ENCODE data around the gene GPR152. TPM values are rescaled to one million over a fixed set of nuclear protein-coding genes. Genes with fewer than 3 reads are reported as not detected.

The GPR152 gene
- total RNA-seq, 1 donor from 2014 or later, result not detected

GRCh38 chr11:67464411-67465188 lies 12.1 kb upstream of the GPR152 start:
- H3K9me3 ChIP-seq, result no peaks in the 10 kb centered on the region
- peak overlapping the region; percentile 87 for H3K27ac ChIP-seq
- peak overlapping the region; percentile 48 to 49 for H3K4me3 ChIP-seq
- H3K4me1 ChIP-seq, result peaks cover 52% of the 10 kb centered on the region
- H3K27me3 ChIP-seq, result no peaks in the 10 kb centered on the region
- DNase-seq (ENCODE audit: extremely low spot score in 2 of 2), result no peak
- intact Hi-C loops (cut with DNase I), result loop anchor here (5.0 to 10.0 kb wide), 2 partner anchors 42 to 60 kb away; partner anchors contain the start of genes PPP1CA and TBC1D10C
- peak in 1 of 2 donors; percentile 62 for TF ChIP-seq POLR2AphosphoS5 (IDR thresholded peaks at IDR 0.05; ENCODE audit: insufficient read depth in 1 of 2, low read depth in 1 of 2)
- TF ChIP-seq CTCF (IDR thresholded peaks at IDR 0.05), result no peak
- no peaks in the 10 kb centered on the region for H3K36me3 ChIP-seq

GRCh38 chr11:67463680-67464410 lies 11.3 kb upstream of the GPR152 start:
- no peak for DNase-seq (ENCODE audit: extremely low spot score in 2 of 2)
- intact Hi-C loops (cut with DNase I), result loop anchor here (10.0 kb wide), 1 partner anchor 59 kb away; the partner anchor contains the start of genes PPP1CA and TBC1D10C
- H3K4me1 ChIP-seq, result peaks cover 49% of the 10 kb centered on the region

GRCh38 chr11:67463186-67463585 lies 10.7 kb upstream of the GPR152 start:
- Histone ChIP-seq H3K27me3 (no peaks in the 10 kb centered on the region), H3K36me3 (no peaks in the 10 kb centered on the region), H3K27ac (peak overlapping the region; percentile 87), H3K4me3 (no peak overlapping the region), H3K4me1 (peaks cover 45% of the 10 kb centered on the region), H3K9me3 (no peaks in the 10 kb centered on the region)
- no peak for TF ChIP-seq POLR2AphosphoS5 (IDR thresholded peaks at IDR 0.05; ENCODE audit: insufficient read depth in 1 of 2, low read depth in 1 of 2)
- TF ChIP-seq POLR2A (IDR thresholded peaks at IDR 0.05), result no peak
- no peak for TF ChIP-seq CTCF (IDR thresholded peaks at IDR 0.05)
- intact Hi-C loops (cut with DNase I), result loop anchor here (10.0 kb wide), 1 partner anchor 58 kb away; the partner anchor contains the start of genes PPP1CA and TBC1D10C
- DNase-seq (ENCODE audit: extremely low spot score in 2 of 2), result no peak

More at GRCh38 chr11:67463680-67464410, 11.3 kb upstream of the GPR152 start:
- Histone ChIP-seq H3K4me3 (peak overlapping the region; percentile 48 to 49), H3K36me3 (no peaks in the 10 kb centered on the region), H3K27ac (peak overlapping the region; percentile 87), H3K27me3 (no peaks in the 10 kb centered on the region), H3K9me3 (no peaks in the 10 kb centered on the region)
- TF ChIP-seq POLR2AphosphoS5 (IDR thresholded peaks at IDR 0.05; ENCODE audit: insufficient read depth in 1 of 2, low read depth in 1 of 2) (peak; percentile 58 to 64), CTCF (IDR thresholded peaks at IDR 0.05) (no peak)

GRCh38 chr11:67458266-67458665 lies 5.7 kb upstream of the GPR152 start:
- intact Hi-C loops (cut with DNase I), result no loop called here
- TF ChIP-seq POLR2A (IDR thresholded peaks at IDR 0.05) (no peak), CTCF (IDR thresholded peaks at IDR 0.05) (no peak), POLR2AphosphoS5 (IDR thresholded peaks at IDR 0.05; ENCODE audit: insufficient read depth in 1 of 2, low read depth in 1 of 2) (no peak)
- H3K27ac ChIP-seq, result no peak overlapping the region
- H3K27me3 ChIP-seq, result no peaks in the 10 kb centered on the region
- no peaks in the 10 kb centered on the region for H3K36me3 ChIP-seq
- no peaks in the 10 kb centered on the region for H3K9me3 ChIP-seq
- no peaks in the 10 kb centered on the region for H3K4me1 ChIP-seq
- DNase-seq (ENCODE audit: extremely low spot score in 2 of 2), result no peak
- no peak overlapping the region for H3K4me3 ChIP-seq

Data from vagina (tissue), 2 donors.